Mesendoderm (in vitro differentiated cells): ENCODE data around the gene KCNK7.

ENCODE experiments used
- DNase-seq: peaks from one replicate; pipeline ENCODE4 v3.0.0; 2013
- H2AK5ac ChIP-seq: 2 replicates; pipeline ENCODE4 v1.6.1; 2013; ENCODE audit warnings: low read length, inconsistent platforms
- H2BK120ac ChIP-seq: 2 replicates; pipeline ENCODE4 v1.6.1; 2013; ENCODE audit warnings: low read depth, mild to moderate bottlenecking, low read length, moderate library complexity, mixed read lengths
- H2BK15ac ChIP-seq: replicated peaks from 2 replicates; pipeline ENCODE4 v1.6.1; 2013; ENCODE audit warnings: low read depth, mild to moderate bottlenecking, moderate library complexity
- H2BK5ac ChIP-seq: 2 replicates; pipeline ENCODE4 v1.6.1; 2013; ENCODE audit warnings: low read length, inconsistent platforms
- H3K18ac ChIP-seq: 2 replicates; pipeline ENCODE4 v1.6.1; 2013; ENCODE audit warnings: mild to moderate bottlenecking, low read length, mixed read lengths
- H3K23ac ChIP-seq: one replicate; pipeline ENCODE4 v1.6.1; 2013; ENCODE audit warnings: low read length
- H3K27ac ChIP-seq: 2 replicates; pipeline ENCODE4 v1.5.1; 2013; ENCODE audit warnings: low read depth, mild to moderate bottlenecking, inconsistent platforms, low read length, moderate library complexity
- H3K27me3 ChIP-seq: 2 replicates; pipeline ENCODE4 v1.6.1; 2013; ENCODE audit warnings: low read length, control low read depth, mild to moderate bottlenecking, inconsistent platforms; ENCODE audit not compliant: insufficient read depth, poor library complexity
- H3K36me3 ChIP-seq: 2 replicates; pipeline ENCODE4 v1.6.1; 2013; ENCODE audit warnings: low read length, inconsistent platforms; ENCODE audit not compliant: control insufficient read depth, insufficient read depth
- H3K4ac ChIP-seq: one replicate; pipeline ENCODE4 v1.6.1; 2013; ENCODE audit warnings: low read depth, mild to moderate bottlenecking, low read length, moderate library complexity
- H3K4me1 ChIP-seq: 2 replicates; pipeline ENCODE4 v1.6.1; 2013; ENCODE audit warnings: low read depth, low read length, inconsistent platforms; ENCODE audit not compliant: control insufficient read depth
- H3K4me2 ChIP-seq: 2 replicates; pipeline ENCODE4 v1.6.1; 2013; ENCODE audit warnings: low read length
- H3K4me3 ChIP-seq: 2 replicates; pipeline ENCODE4 v1.5.1; 2013; ENCODE audit warnings: mild to moderate bottlenecking, low read length
- H3K56ac ChIP-seq: one replicate; pipeline ENCODE4 v1.6.1; 2013; ENCODE audit warnings: low read length
- H3K79me1 ChIP-seq: 2 replicates; pipeline ENCODE4 v1.6.1; 2013; ENCODE audit warnings: low read length, inconsistent platforms
- H3K79me2 ChIP-seq: 2 replicates; pipeline ENCODE4 v1.6.1; 2013; ENCODE audit warnings: mild to moderate bottlenecking, low read length; ENCODE audit not compliant: control insufficient read depth, insufficient read depth
- H3K9ac ChIP-seq: 2 replicates; pipeline ENCODE4 v1.6.1; 2013; ENCODE audit warnings: low read length, inconsistent platforms
- H4K5ac ChIP-seq: one replicate; pipeline ENCODE4 v1.6.1; 2013; ENCODE audit warnings: low read length
- H4K8ac ChIP-seq: one replicate; pipeline ENCODE4 v1.6.1; 2013; ENCODE audit warnings: low read depth, mild to moderate bottlenecking, control low read depth, low read length, moderate library complexity
- WGBS: extraction: QIAGEN DNeasy Blood & Tissue Kit; methylation state at CpG from one replicate; pipeline ENCODE4 v1.1.7; 2013; ENCODE audit warnings: low lambda C conversion rate, missing lambda C conversion rate; ENCODE audit not compliant: insufficient coverage; ENCODE audit errors: extremely low coverage; 5-methylcytosine and 5-hydroxymethylcytosine counted together

Gene KCNK7

GRCh38 chr11:65596520-65596919 lies 920 bp upstream of the KCNK7 start:
- no peak overlapping the region for H4K5ac ChIP-seq
- H3K4me2 ChIP-seq, result no peak overlapping the region
- H2BK120ac ChIP-seq, result no peak overlapping the region
- H3K27ac ChIP-seq, result no peak overlapping the region
- H3K4ac ChIP-seq, result no peak overlapping the region
- no CpG with 5 or more reads among the region's 6 CpGs for WGBS
- no peak overlapping the region for H2AK5ac ChIP-seq
- H2BK5ac ChIP-seq, result no peak overlapping the region
- no peak overlapping the region for H2BK15ac ChIP-seq
- no peak overlapping the region for H3K4me3 ChIP-seq
- H3K79me1 ChIP-seq, result no peaks in the 10 kb centered on the region
- H3K36me3 ChIP-seq, result no peaks in the 10 kb centered on the region
- no peaks in the 10 kb centered on the region for H3K4me1 ChIP-seq
- peaks cover 4% of the 10 kb centered on the region for H3K27me3 ChIP-seq
- no peaks in the 10 kb centered on the region for H3K79me2 ChIP-seq
- H3K9ac ChIP-seq, result no peak overlapping the region
- no peak overlapping the region for H3K23ac ChIP-seq
- H3K56ac ChIP-seq, result no peak overlapping the region
- no peak for DNase-seq
- no peak overlapping the region for H3K18ac ChIP-seq
- no peak overlapping the region for H4K8ac ChIP-seq

- Histone ChIP-seq H2AK5ac (no peak overlapping the region), H3K36me3 (no peaks in the 10 kb centered on the region), H2BK120ac (no peak overlapping the region), H3K4me3 (no peak overlapping the region), H3K27ac (no peak overlapping the region), H2BK15ac (no peak overlapping the region), H3K27me3 (peaks cover 4% of the 10 kb centered on the region), H2BK5ac (no peak overlapping the region), H3K56ac (no peak overlapping the region), H3K79me2 (no peaks in the 10 kb centered on the region), H3K79me1 (no peaks in the 10 kb centered on the region), H3K18ac (no peak overlapping the region), H4K8ac (no peak overlapping the region), H3K4me2 (no peak overlapping the region), H3K9ac (no peak overlapping the region), H3K4me1 (no peaks in the 10 kb centered on the region), H4K5ac (no peak overlapping the region), H3K4ac (no peak overlapping the region), H3K23ac (no peak overlapping the region)
- no CpG with 5 or more reads among the region's 3 CpGs for WGBS
- DNase-seq, result no peak
These were observed 469 bp downstream of the KCNK7 start for GRCh38 chr11:65595131-65595530.

- Histone ChIP-seq H3K79me2 (no peaks in the 10 kb centered on the region), H2AK5ac (no peak overlapping the region), H4K8ac (no peak overlapping the region), H2BK5ac (no peak overlapping the region), H2BK120ac (no peak overlapping the region), H4K5ac (no peak overlapping the region), H2BK15ac (no peak overlapping the region), H3K36me3 (no peaks in the 10 kb centered on the region), H3K4me3 (no peak overlapping the region), H3K4ac (no peak overlapping the region), H3K27ac (no peak overlapping the region), H3K56ac (no peak overlapping the region), H3K9ac (no peak overlapping the region), H3K79me1 (no peaks in the 10 kb centered on the region), H3K18ac (no peak overlapping the region), H3K27me3 (peaks cover 4% of the 10 kb centered on the region), H3K23ac (no peak overlapping the region), H3K4me1 (no peaks in the 10 kb centered on the region), H3K4me2 (no peak overlapping the region)
- no CpG with 5 or more reads among the region's 26 CpGs for WGBS
- DNase-seq, result peak; percentile 48
These were observed 1.8 kb downstream of the KCNK7 start for GRCh38 chr11:65593518-65594414.

DNA sequence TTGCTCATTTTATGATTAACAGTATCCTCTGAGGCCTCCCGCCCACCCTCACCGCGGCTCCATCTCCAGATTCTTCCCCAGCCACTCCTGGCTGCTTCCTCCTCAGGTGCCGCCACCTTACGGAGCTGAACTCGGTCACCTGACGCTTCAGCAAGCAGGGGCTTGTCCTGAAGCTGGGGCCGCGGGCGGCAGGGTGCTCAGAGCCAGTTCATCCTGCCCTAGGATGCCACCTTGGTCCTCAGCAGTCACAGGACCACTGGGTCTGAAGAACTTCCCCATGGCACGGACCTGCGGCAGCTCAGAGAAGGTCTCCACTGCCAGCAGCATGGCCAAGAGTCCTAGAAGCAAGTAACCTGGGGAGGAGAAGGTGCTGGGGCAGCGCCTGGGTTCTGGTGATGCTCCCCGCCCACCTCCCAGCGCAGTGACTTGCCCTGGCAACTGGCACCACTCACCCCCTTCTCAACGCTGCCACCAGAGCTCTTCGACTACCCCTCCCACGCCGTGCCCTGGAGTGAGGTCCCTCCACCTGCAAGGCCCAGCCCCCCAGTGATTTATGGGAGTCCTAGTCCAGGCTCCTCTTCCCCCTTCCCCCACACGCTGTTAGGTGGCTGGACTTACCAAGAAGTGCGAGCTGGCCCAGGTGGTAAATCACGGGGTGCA lies 2.6 kb downstream of the KCNK7 start:
- Histone ChIP-seq H3K27me3 (peaks cover 4% of the 10 kb centered on the region), H3K79me1 (no peaks in the 10 kb centered on the region), H3K4me3 (no peak overlapping the region), H4K8ac (no peak overlapping the region), H3K36me3 (no peaks in the 10 kb centered on the region), H3K27ac (no peak overlapping the region), H3K23ac (peak overlapping the region; percentile 98), H2BK5ac (no peak overlapping the region), H3K4me1 (no peaks in the 10 kb centered on the region), H2AK5ac (no peak overlapping the region), H3K79me2 (no peaks in the 10 kb centered on the region), H3K18ac (peak overlapping the region; percentile 15), H2BK120ac (no peak overlapping the region), H2BK15ac (no peak overlapping the region), H3K56ac (peak overlapping the region; percentile 87), H3K9ac (peak overlapping the region; percentile 11), H3K4me2 (peak overlapping the region; percentile 77), H3K4ac (no peak overlapping the region), H4K5ac (no peak overlapping the region)
- no peak for DNase-seq
- WGBS, result no CpG with 5 or more reads among the region's 22 CpGs

GRCh38 chr11:65591939-65592857 lies 3.4 kb downstream of the KCNK7 start:
- Histone ChIP-seq H3K18ac (peak overlapping the region; percentile 53), H3K4me3 (peak overlapping the region; percentile 13), H3K4me1 (no peaks in the 10 kb centered on the region), H4K5ac (no peak overlapping the region), H4K8ac (no peak overlapping the region), H3K36me3 (no peaks in the 10 kb centered on the region), H3K23ac (peak overlapping the region; percentile 89), H3K79me1 (no peaks in the 10 kb centered on the region), H3K4ac (no peak overlapping the region), H3K79me2 (no peaks in the 10 kb centered on the region), H3K4me2 (peak overlapping the region; percentile 77), H2BK5ac (no peak overlapping the region), H3K9ac (peak overlapping the region; percentile 73), H3K27ac (no peak overlapping the region), H3K27me3 (peaks cover 4% of the 10 kb centered on the region), H2AK5ac (no peak overlapping the region), H3K56ac (peak overlapping the region; percentile 87), H2BK15ac (no peak overlapping the region), H2BK120ac (no peak overlapping the region)
- no CpG with 5 or more reads among the region's 106 CpGs for WGBS
- DNase-seq, result peak; percentile 94
